Right lobe of liver (tissue), 4 donors: ENCODE data around the gene C16orf87.

Experiments
- POLR2A ChIP-seq: fragments of 450-650 bp; IDR thresholded peaks from one replicate; pipeline ENCODE4 v1.6.1; 2017; ENCODE audit warnings: antibody characterized with exemption, mild to moderate bottlenecking
- TF ChIP-seq, protein P1 (sequence below), 4 donors: fragments of 200-600 bp in 3 of 4; fragments of 450-650 bp in 1 of 4; IDR thresholded peaks; one replicate each; pipeline versions ENCODE4 v1.5.1 to v1.8.0; 2016 to 2022; ENCODE audit warnings: antibody characterized with exemption in 4 of 4, mild to moderate bottlenecking in 2 of 4
- donor health status: DM: no; HTN: no; CAD: no.
- donor health status: DM: no; HTN: no; CAD: no.
- donor health status: DM: no; HTN: yes; CAD: no.

GRCh38 chr16:46858151-46858550, 27.2 kb upstream of the C16orf87 start:
- TF ChIP-seq POLR2A, result no peak
- TF ChIP-seq, protein P1, sequence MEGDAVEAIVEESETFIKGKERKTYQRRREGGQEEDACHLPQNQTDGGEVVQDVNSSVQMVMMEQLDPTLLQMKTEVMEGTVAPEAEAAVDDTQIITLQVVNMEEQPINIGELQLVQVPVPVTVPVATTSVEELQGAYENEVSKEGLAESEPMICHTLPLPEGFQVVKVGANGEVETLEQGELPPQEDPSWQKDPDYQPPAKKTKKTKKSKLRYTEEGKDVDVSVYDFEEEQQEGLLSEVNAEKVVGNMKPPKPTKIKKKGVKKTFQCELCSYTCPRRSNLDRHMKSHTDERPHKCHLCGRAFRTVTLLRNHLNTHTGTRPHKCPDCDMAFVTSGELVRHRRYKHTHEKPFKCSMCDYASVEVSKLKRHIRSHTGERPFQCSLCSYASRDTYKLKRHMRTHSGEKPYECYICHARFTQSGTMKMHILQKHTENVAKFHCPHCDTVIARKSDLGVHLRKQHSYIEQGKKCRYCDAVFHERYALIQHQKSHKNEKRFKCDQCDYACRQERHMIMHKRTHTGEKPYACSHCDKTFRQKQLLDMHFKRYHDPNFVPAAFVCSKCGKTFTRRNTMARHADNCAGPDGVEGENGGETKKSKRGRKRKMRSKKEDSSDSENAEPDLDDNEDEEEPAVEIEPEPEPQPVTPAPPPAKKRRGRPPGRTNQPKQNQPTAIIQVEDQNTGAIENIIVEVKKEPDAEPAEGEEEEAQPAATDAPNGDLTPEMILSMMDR (IDR thresholded peaks at IDR 0.05), result no peak
